ENCODE measurements around the gene ARL10.

ARL10 gene

DNA sequence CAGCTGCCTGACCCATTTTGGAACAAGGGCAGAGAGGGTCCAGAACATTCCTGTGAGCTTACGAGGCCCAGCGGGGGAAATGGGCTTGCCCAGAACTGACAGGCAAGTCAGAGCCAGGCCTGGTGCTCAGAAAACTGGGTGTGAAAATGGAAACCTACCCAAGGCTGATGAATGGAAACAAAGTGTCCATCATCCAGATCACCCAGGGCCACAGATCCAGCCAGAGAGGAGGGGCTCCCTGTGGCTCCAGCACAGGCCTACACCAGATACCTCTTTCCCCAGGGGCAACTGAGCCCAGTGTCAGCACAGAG lies 47.9 kb downstream of the ARL10 start:
- no peak for DNase-seq

DNA sequence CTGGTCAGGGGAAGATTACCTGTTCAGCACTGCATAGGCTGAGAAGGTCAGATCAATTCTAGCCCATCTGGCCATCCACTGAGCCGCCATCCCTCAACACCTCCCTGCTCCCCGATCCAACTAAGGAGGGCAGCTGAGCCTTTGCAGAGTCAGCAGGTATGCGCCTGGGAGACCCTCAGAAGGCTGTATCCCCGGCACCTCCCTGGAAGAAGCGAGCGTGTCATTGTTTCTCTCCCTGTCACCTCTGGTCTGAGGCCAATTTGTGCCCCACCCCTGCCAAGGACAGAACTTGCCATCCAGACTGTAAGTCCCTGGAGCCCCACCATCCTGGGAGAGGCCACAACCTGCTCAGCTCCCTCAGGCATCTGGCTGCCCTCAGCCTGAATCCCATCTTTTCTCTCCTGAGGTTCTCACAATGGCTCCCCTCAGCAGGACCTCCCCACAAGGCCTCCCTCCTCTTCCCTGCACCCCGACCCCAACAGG lies 48.5 kb downstream of the ARL10 start:
- no peak for DNase-seq

DNA sequence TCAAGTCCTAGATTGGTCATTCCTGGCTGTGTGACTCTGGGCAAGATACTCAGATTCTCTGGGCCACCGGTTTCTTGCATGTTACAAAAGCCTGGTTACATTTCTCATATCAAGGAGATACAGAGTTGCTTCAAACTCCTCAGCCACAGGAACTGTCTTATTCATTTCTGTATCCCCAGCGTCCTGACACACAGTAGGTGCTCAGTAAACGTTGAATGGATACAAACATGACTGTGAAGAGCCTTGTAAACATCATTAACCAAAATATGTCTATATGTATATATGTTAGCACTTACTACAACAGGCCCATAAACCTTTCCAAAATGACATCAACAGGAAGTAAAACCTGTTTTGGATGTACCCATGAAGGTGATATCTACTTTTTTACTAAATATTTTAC lies 49.4 kb downstream of the ARL10 start:
- no peak for DNase-seq

DNA sequence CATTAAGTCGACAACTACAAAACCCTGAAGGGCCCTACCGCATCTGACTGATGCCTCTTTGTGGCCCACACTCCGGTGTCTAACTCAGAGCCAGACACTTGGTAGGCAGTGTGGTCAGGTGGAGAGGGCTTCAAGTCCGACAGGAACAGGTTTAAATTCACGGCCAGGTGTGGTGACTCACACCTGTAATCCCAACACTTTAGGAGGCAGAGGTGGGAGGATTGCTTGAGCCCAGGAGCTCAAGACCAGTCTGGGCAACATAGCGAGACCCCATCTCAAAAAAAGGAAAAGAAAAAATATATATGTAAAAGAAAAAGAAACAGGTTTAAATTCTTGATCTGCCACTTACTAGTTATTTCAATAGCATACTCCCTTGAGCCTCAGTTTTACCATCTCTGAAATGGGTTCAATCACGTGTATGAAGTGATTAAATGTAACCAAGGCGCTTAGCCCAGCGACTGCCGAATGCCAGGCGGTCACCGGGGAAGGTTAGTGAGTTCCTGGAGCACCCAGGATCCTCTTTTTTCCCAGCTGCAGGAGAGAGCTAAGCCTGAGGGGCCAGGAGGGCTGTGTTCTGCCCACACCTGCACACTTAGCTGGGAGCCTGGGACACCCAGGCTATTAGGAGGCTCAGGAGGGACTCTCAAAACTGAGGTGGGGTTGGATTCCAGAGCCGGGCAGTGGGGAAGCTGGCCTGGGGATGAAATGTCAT lies 50.1 kb downstream of the ARL10 start:
- DNase-seq = no peak

DNA sequence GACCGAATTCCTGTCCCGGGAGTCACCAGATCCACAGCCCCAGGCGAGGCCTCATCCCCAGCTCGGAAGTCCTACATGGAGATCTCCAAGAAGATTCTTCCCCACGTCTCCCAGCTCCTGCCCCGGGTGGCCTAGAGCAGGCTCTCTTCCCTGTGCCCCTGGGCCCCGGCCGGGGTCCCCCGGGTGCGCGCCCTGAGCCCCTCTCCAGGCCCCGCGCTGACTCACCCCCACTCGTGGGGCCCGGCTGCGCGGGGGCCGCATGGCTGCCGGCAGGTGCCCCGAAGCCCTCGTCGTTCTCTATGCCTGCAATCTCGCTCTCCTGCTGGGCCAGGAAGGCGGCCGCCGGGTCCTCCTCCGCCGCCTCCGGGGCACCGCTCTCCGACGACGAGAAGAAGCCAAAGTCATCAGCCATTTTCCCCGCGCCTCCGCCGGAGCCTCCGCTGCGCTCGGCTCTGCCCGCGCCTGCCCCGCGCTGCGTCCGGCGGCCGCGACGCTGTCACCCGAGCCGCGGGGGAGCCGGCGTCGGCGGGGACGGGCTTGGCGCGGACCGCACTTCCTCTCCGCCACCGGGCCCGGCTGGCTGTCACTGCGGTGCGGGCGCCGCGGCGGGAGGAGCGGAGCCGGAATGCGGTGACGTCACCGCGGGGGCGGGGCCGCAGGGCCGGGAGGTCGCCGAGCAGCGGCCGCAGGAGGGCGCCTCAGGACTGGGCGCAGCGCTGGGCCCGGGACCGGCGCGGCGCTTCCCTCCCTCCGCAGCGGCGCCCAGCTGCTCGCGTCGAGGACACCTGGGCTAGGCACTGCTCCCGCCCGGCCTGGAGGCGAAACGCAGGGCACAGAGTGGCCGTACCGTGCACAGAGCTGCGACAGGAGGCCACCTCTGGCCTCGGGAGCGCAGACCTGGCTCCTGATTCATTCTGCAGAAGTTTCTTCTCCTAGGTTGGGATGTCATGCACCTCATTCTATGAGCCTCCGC lies 51.0 kb downstream of the ARL10 start, which contains the start of gene CLTB:
TSS of gene CLTB (minus strand) at position 588 of the 973 bp plus-strand sequence. CDS start at position 412, 176 bp downstream.
- DNase-seq = peak; percentile 97

DNA sequence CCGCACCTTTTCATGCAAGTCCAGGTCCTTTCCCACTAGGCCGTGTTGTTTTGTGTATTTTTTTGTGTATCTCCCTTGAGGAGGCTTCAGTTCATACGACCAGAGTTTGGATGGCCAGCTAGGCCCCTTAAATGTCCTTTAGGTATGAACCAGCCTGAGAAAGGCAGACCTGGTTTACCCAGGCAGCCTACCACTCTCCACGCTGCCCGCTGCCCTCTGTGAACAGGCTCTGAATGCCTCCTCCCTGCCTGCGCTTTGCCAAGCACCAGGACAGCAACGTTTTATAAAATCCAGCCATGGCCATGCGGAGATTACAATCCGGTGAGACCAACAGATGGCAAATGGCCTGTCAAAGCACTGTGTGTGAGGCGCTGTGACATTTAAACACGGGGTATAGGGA lies 51.7 kb downstream of the ARL10 start:
- DNase-seq = no peak

DNA sequence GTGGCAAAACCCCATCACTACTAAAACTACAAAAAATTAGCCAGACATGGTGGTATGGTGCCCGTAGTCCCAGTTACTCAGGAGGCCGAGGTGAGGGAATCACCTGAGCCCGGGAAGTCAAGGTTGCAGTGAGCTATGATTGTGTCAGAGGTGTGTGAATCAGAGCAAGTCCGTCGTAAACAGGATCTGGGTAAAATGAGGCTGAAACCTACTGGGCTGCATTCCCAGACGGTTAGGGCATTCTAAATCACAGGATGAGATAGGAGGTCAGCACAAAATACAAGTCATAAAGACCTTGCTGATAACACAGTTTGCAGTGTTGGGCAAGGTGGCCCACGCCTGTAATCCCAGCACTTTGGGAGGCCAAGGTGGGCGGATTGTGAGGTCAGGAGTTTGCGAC lies 53.0 kb downstream of the ARL10 start:
- DNase-seq = no peak

DNA sequence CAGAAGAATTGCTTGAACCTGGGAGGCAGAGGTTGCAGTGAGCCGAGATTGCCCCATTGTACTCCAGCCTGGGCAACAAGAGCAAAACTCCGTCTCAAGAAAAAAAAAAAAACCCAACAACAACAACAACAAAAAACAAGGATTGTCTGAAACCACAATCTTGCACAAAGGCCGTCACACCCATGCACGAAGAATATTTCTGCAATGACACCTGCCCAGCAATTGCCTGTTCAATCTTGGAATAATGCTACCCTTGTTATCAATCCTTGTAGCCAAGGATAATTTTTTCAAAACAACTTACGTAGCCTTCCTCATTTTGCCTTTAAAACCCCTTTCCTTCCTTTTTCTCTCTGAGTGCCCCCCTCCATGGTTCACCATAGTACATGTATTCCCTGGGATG lies 54.8 kb downstream of the ARL10 start:
- DNase-seq = no peak

DNA sequence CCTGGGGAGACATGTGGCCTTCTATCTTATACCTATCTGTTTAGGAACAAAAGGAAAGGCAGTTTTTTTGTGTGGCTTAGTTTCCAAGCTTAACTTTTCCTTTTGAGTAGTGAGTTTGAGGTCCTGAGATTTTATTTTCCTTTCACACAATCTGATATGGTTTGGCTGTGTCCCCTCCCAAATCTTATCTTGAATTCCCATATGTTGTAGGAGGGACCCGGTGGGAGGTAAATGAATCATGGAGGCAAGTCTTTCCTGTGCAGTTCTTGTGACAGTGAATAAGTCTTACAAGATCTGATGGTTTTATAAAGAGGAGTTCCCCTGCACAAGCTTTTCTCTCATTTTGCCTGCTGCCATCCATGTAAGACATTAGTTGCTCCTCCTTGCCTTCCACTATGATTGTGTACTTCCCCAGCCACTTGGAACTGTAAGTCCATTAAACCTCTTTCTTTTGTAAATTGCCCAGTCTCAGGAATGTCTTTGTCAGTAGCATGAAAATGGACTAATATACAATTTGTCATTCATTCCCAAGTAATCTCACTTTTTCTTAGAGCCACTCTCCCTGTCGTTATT lies 55.8 kb downstream of the ARL10 start:
- no peak for DNase-seq

DNA sequence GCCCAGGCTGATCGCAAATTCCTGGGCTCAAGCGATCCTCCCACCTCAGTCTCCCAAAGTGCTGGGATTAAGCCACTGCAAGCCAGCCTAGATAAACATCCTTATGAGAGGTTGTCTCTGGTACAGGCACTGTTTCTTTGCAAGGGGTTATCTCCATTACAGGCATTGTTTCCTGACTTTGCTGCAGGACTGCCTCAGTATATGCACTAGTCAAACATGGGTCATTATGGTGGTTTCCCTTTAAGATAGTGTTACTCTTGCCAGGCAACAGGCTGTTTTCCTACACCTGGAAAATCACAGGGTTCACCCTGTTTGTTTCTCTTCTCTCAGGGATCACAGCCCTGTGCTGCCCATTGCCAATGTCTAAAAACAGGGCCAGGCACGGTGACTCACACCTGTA lies 58.9 kb downstream of the ARL10 start:
- DNase-seq = no peak

DNA sequence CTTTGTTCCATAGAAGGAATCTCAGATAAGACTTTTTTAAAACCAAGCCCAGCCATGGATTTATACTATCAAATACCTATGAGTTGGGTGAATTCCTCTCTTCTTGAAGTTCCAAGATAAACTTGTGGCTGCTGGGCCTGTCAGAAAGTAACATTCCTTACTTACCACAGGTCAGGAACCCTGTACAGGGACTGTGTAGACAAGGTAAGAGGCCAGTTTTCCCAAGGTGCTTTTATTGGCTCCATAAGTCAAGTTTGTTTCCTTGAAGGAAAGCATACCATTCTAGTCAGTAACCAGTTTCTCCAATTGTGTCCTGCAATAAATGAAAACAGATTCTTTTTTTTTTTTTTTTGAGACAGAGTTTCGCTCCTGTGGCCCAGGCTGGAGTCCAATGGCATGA lies 59.9 kb downstream of the ARL10 start:
- no peak for DNase-seq

DNA sequence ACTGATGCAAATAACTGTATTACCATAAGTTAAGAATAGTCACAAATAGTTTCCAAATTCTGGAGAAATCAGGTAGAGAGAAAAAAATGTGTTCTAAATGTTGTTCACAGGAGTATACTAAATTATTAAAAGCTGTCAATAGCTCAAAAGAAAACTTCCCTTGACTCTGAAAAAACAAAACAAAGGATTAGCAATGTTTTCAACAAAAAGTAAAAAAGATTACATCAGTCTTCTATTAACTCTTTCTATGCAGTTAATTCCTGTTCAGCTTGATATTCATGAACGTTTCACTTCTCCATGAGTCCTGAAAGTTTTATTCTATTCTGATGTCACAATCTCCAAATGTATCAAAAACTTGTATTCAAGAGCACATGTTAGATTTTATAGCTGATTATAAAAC lies 60.5 kb downstream of the ARL10 start:
- DNase-seq = no peak

DNA sequence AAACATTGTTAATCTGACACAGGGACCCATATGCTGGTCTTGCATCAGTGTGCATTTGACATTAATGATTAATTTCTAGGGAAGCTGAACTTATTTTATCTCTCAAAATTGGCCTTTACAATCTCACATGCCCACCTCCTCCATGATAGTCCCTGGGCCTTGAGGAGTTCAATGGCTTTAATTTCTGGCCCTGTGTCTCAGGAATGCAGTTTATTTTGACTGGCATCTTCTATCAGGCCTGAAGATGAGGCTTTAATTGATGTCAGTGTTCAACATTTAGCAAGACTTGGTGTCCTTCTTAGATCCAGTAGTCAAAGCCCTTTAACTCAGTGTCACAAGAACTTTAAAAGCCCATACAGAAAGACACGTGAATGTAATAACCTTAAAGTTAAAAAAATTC lies 61.6 kb downstream of the ARL10 start:
- DNase-seq = no peak

DNA sequence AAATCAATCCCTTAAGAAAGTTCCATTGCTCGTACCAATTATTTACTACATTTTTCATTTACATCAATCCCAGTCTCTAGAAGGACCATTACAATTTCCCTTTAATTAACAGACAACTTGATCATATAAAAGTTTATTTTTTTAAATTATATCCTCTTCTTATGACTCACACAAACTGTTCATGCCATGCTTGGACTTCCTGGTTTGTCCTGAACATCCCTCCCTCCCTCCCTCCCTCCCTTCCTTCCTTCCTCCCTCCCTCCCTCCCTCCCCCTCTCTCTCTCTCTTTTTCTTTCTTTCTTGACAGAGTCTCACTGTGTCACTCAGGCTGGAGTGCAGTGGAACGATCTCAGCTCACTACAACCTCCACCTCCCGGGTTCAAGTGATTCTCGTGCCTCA lies 62.7 kb downstream of the ARL10 start:
- DNase-seq = no peak

DNA sequence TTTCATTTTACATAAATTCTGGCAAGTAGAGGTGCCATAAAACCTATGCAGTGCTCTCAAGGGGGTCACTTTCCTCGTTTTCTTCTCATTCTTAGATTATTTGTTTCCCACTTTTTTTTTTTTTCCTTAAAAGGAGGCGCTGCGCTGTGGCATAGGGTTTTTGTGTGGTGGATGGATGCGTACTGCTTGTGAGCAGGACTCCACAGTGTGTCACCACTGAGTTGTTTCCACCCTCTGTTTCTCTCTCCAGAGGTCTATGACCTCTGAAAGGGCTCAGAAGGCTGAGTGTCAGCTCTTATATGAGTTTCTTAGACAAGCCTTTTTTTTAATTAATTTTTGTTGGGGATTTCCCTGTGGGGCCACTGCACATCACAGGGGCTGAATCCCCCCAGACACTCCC lies 64.7 kb downstream of the ARL10 start:
- DNase-seq = no peak

Measured in activated CD8-positive, alpha-beta memory T cell treated with anti-CD3 and anti-CD28 coated beads, Interleukin-2, amount 50 U/mL, for 48 hours (primary cell).